ENCODE results near the gene RNF225.
A peak's percentile ranks its signal among the peaks of the same experiment; 100 is the strongest.

The RNF225 gene

DNA sequence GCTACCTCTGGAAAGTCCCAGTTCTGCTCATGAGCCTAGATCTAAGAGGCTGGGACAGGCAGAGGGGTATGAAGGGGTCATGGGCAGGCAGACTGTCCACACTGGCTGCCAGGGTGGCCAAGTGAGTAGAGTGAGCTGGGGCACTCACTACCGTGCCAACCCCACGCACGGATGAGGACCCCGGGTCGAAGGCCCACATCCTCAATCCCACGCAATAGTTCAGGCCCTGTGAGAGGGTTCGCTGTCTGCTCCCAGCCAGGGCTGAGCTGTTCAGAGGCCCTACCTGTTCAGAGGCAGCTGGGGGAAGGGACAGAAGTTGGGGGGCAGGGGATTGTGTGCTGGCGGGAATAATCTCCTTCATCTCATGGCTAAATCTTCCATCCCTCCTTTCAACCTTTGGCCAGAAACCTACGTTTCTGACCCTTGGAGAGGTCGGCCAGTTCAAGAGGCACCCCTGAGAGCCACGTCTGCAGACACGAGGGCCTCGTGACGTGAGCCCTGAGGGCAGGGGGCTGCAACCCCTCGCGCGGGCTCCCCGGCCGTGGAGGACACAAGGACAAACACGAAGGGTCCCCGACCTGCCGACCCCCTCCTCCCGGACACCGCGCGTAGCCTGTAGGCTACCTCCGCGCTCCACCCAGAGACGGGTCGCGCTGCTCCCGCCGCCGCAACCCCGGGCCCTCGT lies 9.4 kb upstream of the RNF225 start:
- H3K4me3 ChIP-seq (ENCODE audit: insufficient read length, low read depth), result peak overlapping the region; percentile 91
- no peaks in the 10 kb centered on the region for H3K27me3 ChIP-seq (ENCODE audit: insufficient read depth, insufficient read length)
- TF ChIP-seq YY1 (IDR thresholded peaks at IDR 0.05; ENCODE audit: insufficient read depth, insufficient read length), result no peak
- TF ChIP-seq ZNF274 (IDR thresholded peaks at IDR 0.05; ENCODE audit: low read depth, low read length), result no peak
- TF ChIP-seq SUZ12 (IDR thresholded peaks at IDR 0.05; ENCODE audit: extremely low read depth, insufficient read depth, insufficient read length), result no peak
- H3K9ac ChIP-seq (ENCODE audit: insufficient read length, low read depth), result peak overlapping the region; percentile 99
- H3K9me3 ChIP-seq (ENCODE audit: insufficient read depth, low read length), result no peaks in the 10 kb centered on the region
- H3K4me1 ChIP-seq (ENCODE audit: insufficient read depth, insufficient read length), result peaks cover 5% of the 10 kb centered on the region
- no peak for DNase-seq (ENCODE audit: low read depth, low spot score)
- H3K36me3 ChIP-seq (ENCODE audit: insufficient read depth, insufficient read length, low read length), result peaks cover 31% of the 10 kb centered on the region

DNA sequence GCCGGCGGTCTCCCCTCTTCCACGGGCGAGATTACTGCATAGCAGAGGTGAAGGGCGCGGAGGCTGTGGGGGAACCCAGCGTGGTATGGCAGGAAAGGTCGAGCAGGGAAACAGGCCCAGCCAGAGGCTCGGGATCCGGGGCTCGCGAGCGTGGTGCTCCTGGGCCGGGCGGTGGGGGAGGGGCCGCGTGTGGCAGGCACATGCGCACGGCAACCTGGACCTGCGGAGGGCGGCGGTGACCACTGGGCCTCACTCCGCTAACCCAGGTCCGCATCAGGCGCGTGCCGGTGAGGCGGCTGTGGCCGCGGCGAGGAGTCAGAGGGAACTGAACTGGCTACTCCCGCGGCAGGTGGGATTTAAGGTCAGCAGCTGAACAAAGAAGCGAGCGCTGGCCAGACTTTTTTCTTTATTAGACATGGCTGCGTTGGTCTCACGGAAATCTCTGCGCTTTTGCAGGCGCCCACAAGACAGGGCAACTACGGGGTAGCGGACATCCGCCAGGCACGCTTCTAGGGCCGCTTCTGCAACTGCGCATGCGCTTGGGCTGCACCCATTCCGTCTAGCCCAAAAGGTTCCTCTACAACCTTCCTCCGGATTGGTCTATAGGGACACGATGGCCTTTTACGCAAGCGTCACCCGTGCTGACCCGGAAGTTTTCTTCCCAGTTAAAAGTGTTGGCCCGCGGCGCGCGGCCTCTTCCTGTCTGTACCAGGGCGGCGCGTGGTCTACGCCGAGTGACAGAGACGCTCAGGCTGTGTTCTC lies 8.7 kb upstream of the RNF225 start, which contains the start of gene RPS5:
TSS of gene RPS5 (plus strand) at position 694 of the 762 bp plus-strand sequence. CDS start 869 bp downstream, outside the sequence.
- H3K27me3 ChIP-seq (ENCODE audit: insufficient read depth, insufficient read length), result no peaks in the 10 kb centered on the region
- peak within 1 kb of the TSS; percentile 91 for H3K4me3 ChIP-seq (ENCODE audit: insufficient read length, low read depth)
- H3K9me3 ChIP-seq (ENCODE audit: insufficient read depth, low read length), result no peaks in the 10 kb centered on the region
- no peak for TF ChIP-seq SUZ12 (IDR thresholded peaks at IDR 0.05; ENCODE audit: extremely low read depth, insufficient read depth, insufficient read length)
- peak within 1 kb of the TSS; percentile 99 for H3K9ac ChIP-seq (ENCODE audit: insufficient read length, low read depth)
- DNase-seq (ENCODE audit: low read depth, low spot score), result peak; percentile 90
- H3K4me1 ChIP-seq (ENCODE audit: insufficient read depth, insufficient read length), result peaks cover 5% of the 10 kb centered on the region
- H3K36me3 ChIP-seq (ENCODE audit: insufficient read depth, insufficient read length, low read length), result peaks cover 38% of the 10 kb centered on the region

DNA sequence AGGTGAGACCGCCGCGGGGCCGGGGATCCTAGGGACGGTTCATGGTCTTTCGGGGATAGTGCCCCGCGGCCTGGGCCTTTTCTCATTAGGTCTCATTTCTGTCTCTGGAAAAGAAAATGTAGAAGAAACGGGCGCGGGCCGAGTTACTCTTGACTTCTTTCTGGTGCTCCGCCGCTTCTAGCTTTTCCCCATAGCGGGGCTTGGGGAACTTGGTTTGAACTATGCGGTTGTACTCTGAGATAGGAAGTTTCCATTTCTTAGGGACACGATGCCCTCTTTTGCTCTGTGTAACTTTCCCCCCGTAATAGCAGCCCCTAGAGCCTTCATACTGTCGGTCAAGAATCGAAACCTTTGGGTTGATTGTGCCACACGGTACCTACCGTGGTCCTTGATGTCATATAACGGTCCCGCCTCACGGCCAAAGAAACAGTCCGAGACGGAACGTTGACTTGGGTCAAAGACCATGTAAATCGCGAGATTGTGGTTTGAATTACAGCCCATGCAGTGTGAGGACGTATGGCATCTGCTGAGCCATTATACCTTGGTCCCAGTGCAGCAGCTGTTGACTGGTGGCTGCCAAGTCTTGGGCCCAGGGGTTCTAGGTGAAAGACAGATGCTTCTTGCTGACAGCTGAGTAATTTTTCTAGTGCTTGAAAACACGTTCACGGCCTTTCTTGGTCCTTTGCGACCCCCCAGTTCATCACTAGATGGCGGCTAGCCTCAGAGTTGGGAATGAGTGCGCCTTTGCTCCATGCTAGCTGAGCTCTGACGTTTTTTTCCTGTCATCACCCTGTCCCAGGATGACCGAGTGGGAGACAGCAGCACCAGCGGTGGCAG lies 7.9 kb upstream of the RNF225 start:
- no peak for DNase-seq (ENCODE audit: low read depth, low spot score)
- peaks cover 43% of the 10 kb centered on the region for H3K36me3 ChIP-seq (ENCODE audit: insufficient read depth, insufficient read length, low read length)
- H3K4me3 ChIP-seq (ENCODE audit: insufficient read length, low read depth), result peak overlapping the region; percentile 91
- H3K9ac ChIP-seq (ENCODE audit: insufficient read length, low read depth), result peak overlapping the region; percentile 99
- TF ChIP-seq YY1 (IDR thresholded peaks at IDR 0.05; ENCODE audit: insufficient read depth, insufficient read length), result no peak
- no peak for TF ChIP-seq ZNF274 (IDR thresholded peaks at IDR 0.05; ENCODE audit: low read depth, low read length)
- no peak for TF ChIP-seq SUZ12 (IDR thresholded peaks at IDR 0.05; ENCODE audit: extremely low read depth, insufficient read depth, insufficient read length)
- H3K4me1 ChIP-seq (ENCODE audit: insufficient read depth, insufficient read length), result peaks cover 5% of the 10 kb centered on the region
- no peaks in the 10 kb centered on the region for H3K27me3 ChIP-seq (ENCODE audit: insufficient read depth, insufficient read length)
- no peaks in the 10 kb centered on the region for H3K9me3 ChIP-seq (ENCODE audit: insufficient read depth, low read length)

DNA sequence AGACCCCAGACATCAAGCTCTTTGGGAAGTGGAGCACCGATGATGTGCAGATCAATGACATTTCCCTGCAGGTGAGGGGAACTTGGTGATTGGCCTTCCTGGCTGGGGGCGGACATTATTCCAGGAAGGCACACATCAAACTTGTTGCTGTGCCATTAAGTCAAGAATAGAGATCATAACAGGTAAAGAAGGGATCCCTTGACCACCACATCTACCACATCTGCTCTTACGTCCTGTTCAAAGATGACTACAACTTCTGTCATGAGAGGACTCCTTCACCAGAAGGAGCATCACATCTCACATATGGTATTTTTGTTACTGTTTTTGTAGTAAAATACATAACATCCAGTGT lies 7.3 kb upstream of the RNF225 start:
- Histone ChIP-seq H3K4me3 (ENCODE audit: insufficient read length, low read depth) (peak overlapping the region; percentile 91), H3K27me3 (ENCODE audit: insufficient read depth, insufficient read length) (no peaks in the 10 kb centered on the region)

DNA sequence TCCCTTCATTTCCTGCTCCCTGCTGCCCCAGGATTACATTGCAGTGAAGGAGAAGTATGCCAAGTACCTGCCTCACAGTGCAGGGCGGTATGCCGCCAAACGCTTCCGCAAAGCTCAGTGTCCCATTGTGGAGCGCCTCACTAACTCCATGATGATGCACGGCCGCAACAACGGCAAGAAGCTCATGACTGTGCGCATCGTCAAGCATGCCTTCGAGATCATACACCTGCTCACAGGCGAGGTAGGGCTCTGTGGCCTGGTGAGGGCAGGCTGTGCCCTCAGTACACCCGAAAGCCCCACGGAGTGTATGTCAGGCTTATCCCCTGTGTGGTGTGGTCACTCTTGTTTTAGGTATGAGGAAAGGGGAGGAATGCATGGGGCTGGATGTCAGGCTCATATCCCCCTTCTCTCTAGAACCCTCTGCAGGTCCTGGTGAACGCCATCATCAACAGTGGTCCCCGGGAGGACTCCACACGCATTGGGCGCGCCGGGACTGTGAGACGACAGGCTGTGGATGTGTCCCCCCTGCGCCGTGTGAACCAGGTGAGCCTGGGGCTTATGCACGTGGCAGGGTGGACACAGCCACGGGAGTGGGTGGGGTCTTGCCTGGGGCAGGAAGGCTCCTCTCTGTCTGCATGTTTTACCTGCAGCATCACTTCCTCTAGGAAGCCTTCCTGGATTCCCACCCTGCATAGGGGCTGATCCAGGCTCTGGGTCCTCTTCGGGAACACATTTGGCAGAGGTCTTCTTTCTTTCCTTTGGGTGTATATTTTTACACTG lies 2.3 kb upstream of the RNF225 start:
- no peaks in the 10 kb centered on the region for H3K9me3 ChIP-seq (ENCODE audit: insufficient read depth, low read length)
- H3K36me3 ChIP-seq (ENCODE audit: insufficient read depth, insufficient read length, low read length), result peaks cover 81% of the 10 kb centered on the region
- DNase-seq (ENCODE audit: low read depth, low spot score), result no peak
- H3K27me3 ChIP-seq (ENCODE audit: insufficient read depth, insufficient read length), result no peaks in the 10 kb centered on the region
- H3K9ac ChIP-seq (ENCODE audit: insufficient read length, low read depth), result no peak overlapping the region
- H3K4me1 ChIP-seq (ENCODE audit: insufficient read depth, insufficient read length), result peaks cover 10% of the 10 kb centered on the region
- no peak overlapping the region for H3K4me3 ChIP-seq (ENCODE audit: insufficient read length, low read depth)
- TF ChIP-seq ZNF274 (IDR thresholded peaks at IDR 0.05; ENCODE audit: low read depth, low read length), result no peak
- no peak for TF ChIP-seq SUZ12 (IDR thresholded peaks at IDR 0.05; ENCODE audit: extremely low read depth, insufficient read depth, insufficient read length)
- no peak for TF ChIP-seq YY1 (IDR thresholded peaks at IDR 0.05; ENCODE audit: insufficient read depth, insufficient read length)

More for the DNA sequence above, 7.3 kb upstream of the RNF225 start:
- TF ChIP-seq YY1 (IDR thresholded peaks at IDR 0.05; ENCODE audit: insufficient read depth, insufficient read length) (no peak), SUZ12 (IDR thresholded peaks at IDR 0.05; ENCODE audit: extremely low read depth, insufficient read depth, insufficient read length) (no peak), ZNF274 (IDR thresholded peaks at IDR 0.05; ENCODE audit: low read depth, low read length) (no peak)
- DNase-seq (ENCODE audit: low read depth, low spot score), result no peak
- Histone ChIP-seq H3K9me3 (ENCODE audit: insufficient read depth, low read length) (no peaks in the 10 kb centered on the region), H3K9ac (ENCODE audit: insufficient read length, low read depth) (peak overlapping the region; percentile 99), H3K4me1 (ENCODE audit: insufficient read depth, insufficient read length) (peaks cover 8% of the 10 kb centered on the region), H3K36me3 (ENCODE audit: insufficient read depth, insufficient read length, low read length) (peaks cover 49% of the 10 kb centered on the region)

DNA sequence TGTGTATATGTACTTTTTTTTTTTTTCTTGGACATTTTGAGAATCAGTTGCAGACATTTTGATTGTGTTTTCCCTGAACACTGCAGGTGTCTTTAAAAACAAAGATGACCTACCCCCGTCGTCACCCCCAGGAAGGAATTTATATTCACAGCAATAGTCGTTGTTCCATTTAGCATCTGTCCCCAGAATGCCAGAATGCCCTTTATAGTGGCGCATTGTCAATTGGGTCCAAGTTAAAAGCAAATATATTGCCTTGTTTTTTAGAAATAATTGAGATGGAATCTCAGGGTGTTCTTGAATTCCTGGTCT lies 1.8 kb upstream of the RNF225 start:
- DNase-seq (ENCODE audit: low read depth, low spot score), result no peak
- no peak overlapping the region for H3K9ac ChIP-seq (ENCODE audit: insufficient read length, low read depth)
- peaks cover 77% of the 10 kb centered on the region for H3K36me3 ChIP-seq (ENCODE audit: insufficient read depth, insufficient read length, low read length)
- peaks cover 11% of the 10 kb centered on the region for H3K4me1 ChIP-seq (ENCODE audit: insufficient read depth, insufficient read length)
- TF ChIP-seq SUZ12 (IDR thresholded peaks at IDR 0.05; ENCODE audit: extremely low read depth, insufficient read depth, insufficient read length) (no peak), ZNF274 (IDR thresholded peaks at IDR 0.05; ENCODE audit: low read depth, low read length) (no peak), YY1 (IDR thresholded peaks at IDR 0.05; ENCODE audit: insufficient read depth, insufficient read length) (no peak)
- H3K9me3 ChIP-seq (ENCODE audit: insufficient read depth, low read length), result no peaks in the 10 kb centered on the region
- H3K27me3 ChIP-seq (ENCODE audit: insufficient read depth, insufficient read length), result no peaks in the 10 kb centered on the region
- no peak overlapping the region for H3K4me3 ChIP-seq (ENCODE audit: insufficient read length, low read depth)
